ENCODE data around the gene PUM1. TPM values are rescaled to one million over a fixed set of nuclear protein-coding genes. Genes with fewer than 3 reads are reported as not detected.
A peak's percentile ranks its signal among the peaks of the same experiment; 100 is the strongest.
"Not testable (repeated sequence)": the region's sequence is repeated elsewhere in the genome, so short reads cannot be mapped to it uniquely, and the experiment has no call there.

The PUM1 gene, protein sequence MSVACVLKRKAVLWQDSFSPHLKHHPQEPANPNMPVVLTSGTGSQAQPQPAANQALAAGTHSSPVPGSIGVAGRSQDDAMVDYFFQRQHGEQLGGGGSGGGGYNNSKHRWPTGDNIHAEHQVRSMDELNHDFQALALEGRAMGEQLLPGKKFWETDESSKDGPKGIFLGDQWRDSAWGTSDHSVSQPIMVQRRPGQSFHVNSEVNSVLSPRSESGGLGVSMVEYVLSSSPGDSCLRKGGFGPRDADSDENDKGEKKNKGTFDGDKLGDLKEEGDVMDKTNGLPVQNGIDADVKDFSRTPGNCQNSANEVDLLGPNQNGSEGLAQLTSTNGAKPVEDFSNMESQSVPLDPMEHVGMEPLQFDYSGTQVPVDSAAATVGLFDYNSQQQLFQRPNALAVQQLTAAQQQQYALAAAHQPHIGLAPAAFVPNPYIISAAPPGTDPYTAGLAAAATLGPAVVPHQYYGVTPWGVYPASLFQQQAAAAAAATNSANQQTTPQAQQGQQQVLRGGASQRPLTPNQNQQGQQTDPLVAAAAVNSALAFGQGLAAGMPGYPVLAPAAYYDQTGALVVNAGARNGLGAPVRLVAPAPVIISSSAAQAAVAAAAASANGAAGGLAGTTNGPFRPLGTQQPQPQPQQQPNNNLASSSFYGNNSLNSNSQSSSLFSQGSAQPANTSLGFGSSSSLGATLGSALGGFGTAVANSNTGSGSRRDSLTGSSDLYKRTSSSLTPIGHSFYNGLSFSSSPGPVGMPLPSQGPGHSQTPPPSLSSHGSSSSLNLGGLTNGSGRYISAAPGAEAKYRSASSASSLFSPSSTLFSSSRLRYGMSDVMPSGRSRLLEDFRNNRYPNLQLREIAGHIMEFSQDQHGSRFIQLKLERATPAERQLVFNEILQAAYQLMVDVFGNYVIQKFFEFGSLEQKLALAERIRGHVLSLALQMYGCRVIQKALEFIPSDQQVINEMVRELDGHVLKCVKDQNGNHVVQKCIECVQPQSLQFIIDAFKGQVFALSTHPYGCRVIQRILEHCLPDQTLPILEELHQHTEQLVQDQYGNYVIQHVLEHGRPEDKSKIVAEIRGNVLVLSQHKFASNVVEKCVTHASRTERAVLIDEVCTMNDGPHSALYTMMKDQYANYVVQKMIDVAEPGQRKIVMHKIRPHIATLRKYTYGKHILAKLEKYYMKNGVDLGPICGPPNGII
- 29.5 and 32.4 TPM in 2 replicates for total RNA-seq (2014; rRNA removed; shearing (Covaris generic))
- 47.8 and 58.4 TPM in 2 replicates for polyA plus RNA-seq (2015; cell fraction: cytosol; rRNA removed)
- 52.6 and 85.2 TPM in 2 replicates for polyA plus RNA-seq (2015; cell fraction: nucleus; rRNA removed)

DNA sequence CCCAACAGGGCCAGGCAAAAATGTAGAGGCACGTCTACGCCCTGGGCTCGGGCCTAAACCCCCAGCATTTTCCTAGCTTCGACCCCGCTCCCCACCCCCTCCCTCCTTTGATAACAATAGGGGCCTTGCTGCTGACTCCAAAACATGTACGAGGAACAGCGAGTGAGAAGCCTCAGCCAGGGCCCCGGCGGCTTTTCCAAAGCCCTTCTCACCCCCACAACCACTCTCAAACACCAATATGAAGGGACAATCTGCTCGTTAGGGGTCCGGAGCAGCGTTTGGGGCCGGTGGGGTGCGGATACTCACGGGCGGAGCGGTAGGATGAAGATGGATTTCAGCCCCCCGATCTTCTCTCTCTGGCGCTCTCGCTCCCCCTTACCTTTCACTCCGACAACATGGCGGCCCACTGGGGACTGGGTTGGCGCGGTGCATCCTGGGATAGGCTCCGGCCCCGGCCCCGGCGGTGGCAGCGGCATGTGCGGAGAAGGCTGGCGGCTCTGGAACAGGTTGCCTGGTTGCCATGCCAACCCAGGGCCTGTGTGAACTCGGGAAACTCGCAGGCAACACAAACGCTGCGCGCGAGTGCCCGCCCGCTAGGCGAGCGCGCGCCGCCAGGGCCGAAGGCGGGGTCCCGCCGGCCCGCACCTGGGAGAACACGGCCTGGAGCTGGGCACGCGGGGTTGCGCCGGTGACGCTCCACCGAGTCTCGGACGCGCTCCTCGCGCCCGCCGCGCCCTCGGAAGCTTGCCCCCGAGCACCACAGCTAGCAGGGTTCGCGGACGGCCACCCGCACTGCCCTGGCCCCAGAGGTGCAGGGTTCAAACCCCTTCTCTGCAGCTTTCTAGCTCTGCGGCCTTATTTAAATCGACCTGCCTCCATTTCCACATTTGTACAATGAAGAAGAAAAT lies at the start of gene PUM1:
Gene PUM1 (minus strand): TSS at position 408 of the 908 bp plus-strand sequence. CDS start 6,151 bp downstream, outside the sequence.
- DNase-seq (ENCODE audit: low read depth, low spot score): peak; percentile 97
- in situ Hi-C loops (cut with HindIII; ENCODE audit: low pct_unique_long_range_greater_than_20kb, low sequenced_read_pairs): no loop called here

DNA sequence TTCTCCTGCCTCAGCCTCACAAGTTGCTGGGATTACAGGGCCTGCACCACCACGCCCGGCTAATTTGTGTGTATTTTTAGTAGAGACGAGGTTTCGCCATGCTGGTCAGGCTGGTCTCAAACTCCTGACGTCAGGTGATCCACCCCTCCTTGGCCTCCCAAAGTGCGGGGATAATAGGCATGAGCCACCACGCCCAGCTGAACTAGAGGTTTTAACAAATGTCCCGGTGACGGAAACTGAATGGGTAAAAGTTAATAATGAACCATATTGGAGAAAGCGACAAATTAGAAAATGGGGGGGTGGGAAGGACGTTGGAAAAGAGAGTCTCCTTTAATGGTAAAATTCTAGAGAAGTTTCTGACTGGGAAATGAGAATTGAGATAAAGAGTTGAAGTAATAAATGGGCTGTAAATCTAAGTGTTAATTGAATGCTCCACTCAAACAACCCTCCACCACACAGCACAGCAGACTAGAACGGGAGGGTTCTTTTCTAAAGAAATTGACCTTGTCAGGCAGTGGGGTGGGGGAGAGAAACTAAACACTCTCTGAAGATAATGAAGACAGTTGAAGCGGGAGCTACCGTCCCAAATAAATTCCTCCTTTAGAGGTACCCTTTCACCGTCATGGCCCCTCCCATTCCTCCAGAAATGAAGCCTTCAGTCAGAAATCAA lies 46.9 kb upstream of the PUM1 start:
- in situ Hi-C loops (cut with HindIII; ENCODE audit: low pct_unique_long_range_greater_than_20kb, low sequenced_read_pairs): no loop called here
- DNase-seq (ENCODE audit: low read depth, low spot score): no peak

DNA sequence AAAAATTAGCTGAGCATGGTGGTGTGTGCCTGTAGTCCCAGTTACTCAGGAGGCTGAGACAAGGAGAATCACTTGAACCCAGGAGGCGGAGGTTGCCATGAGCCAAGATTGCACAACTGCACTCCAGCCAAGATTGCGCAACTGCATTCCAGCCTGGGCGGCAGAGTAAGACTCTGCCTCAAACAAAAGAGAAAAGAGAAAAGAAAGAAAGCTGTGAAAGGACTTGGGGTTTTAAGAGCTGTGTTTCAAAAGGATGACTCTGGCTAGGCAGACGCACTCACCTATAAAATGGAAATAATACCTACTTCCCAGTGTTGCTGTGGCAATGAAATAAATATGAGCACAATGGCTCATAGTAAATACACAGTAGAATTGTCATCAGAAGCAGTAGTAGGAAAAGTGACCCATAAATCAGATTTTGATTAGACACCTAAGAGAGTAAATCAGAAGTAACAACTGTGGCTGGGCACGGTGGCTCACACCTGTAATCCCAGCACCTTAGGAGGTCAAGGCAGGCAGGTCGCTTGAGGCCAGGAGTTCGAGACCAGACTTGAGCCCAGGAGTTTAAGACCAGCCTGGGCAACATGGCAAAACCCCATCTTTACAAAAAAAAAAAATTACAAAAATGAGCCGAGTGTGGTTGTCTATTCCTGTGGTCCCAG lies 45.9 kb upstream of the PUM1 start:
- in situ Hi-C loops (cut with HindIII; ENCODE audit: low pct_unique_long_range_greater_than_20kb, low sequenced_read_pairs): no loop called here
- peak; percentile 46 for DNase-seq (ENCODE audit: low read depth, low spot score)

DNA sequence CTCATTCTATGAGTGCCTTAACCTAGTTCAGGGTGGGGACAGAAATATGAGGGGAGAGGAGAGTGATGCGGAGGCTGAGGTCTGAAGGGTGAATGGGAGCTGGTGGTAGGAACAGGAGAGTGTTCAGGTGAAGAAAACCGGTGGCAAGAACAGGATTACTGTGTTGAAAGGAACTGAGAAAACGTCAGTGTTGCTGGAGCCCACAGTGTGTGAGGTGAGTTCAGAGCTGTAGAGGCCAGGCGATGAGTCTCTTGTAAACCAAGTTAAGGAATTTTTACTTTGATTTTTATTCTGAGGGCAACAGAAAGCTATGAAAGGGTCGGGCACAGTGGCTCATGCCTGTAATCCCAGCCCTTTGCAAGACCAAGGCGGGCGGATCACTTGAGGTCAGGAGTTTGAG lies 45.3 kb upstream of the PUM1 start:
- in situ Hi-C loops (cut with HindIII; ENCODE audit: low pct_unique_long_range_greater_than_20kb, low sequenced_read_pairs): no loop called here
- no peak for DNase-seq (ENCODE audit: low read depth, low spot score)

DNA sequence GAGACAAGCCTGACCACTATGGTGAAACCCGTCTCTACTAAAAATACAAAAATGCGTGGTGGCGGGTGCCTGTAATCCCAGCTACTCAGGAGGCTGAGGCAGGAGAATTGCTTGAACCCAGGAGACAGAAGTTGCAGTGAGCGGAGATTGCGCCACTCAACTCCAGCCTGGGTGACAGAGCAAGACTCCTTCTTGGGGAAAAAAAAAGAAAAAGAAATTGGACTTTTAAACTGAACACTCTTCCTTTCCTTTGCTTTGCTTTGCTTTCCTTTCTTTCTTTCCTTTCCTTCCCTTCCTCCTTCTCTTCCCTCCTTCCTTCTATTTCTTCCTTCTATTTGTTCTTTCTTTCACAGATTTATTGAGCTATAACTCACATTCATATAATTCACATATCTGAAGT lies 43.3 kb upstream of the PUM1 start:
- in situ Hi-C loops (cut with HindIII; ENCODE audit: low pct_unique_long_range_greater_than_20kb, low sequenced_read_pairs): no loop called here
- no peak for DNase-seq (ENCODE audit: low read depth, low spot score)

DNA sequence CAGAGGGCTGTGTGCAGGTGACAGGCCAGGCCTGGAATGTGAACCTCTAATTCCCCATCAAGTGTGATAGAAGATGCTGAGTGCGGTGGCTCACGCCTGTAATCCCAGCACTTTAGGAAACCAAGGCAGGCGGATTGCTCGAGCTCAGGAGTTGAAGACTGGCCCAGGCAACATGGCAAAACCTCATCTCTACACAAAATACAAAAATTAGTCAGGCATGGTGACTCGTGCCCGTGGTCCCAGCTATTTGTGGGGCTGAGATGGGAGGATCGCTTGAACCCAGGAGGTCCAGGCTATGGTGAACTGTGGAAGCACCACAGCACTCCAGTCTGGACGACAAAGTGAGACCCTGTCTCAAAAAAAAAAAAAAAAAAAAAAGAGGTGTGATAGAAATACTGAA lies 40.1 kb upstream of the PUM1 start:
- in situ Hi-C loops (cut with HindIII; ENCODE audit: low pct_unique_long_range_greater_than_20kb, low sequenced_read_pairs): no loop called here
- no peak for DNase-seq (ENCODE audit: low read depth, low spot score)

DNA sequence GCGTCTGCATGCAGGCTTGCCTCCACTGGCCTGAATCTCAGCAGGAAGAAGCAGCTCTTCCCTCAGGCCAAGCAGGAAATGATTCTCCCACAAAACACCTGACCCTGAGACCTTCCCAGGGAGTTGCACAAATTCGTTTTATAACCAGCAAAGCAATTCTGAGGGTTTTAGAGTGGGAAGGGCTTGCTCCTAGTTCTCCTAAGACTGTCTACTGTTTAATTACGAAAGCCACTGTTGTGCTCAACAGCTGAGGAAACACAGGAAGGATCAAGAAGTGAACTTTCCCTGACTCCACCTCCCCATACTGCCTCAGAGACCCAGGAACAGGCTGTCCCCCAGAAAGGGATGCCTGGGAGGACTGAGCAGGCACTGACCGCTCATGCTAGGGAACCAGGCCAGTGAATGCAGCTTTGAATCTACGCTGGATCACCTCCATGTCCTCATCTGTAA lies 37.0 kb upstream of the PUM1 start:
- in situ Hi-C loops (cut with HindIII; ENCODE audit: low pct_unique_long_range_greater_than_20kb, low sequenced_read_pairs): no loop called here
- peak; percentile 62 for DNase-seq (ENCODE audit: low read depth, low spot score)

DNA sequence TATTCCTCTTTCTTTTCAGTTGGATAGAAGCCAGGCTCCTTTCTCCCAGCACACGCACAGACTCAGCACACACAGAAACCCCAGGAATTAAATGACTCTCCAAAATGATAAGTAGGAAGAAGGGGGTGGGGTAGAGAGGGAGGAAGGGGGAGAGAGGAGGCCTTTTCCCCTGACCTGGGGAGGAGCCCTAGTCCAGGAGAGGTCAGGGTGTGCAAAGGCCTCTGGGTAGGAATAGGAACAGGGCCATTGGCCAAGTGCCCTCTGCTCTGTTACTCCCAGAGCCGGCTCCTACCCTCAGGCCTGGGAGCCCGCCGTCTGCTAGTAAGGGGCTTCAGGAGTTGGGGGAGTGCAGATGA lies 35.6 kb upstream of the PUM1 start:
- in situ Hi-C loops (cut with HindIII; ENCODE audit: low pct_unique_long_range_greater_than_20kb, low sequenced_read_pairs): no loop called here
- DNase-seq (ENCODE audit: low read depth, low spot score): no peak

DNA sequence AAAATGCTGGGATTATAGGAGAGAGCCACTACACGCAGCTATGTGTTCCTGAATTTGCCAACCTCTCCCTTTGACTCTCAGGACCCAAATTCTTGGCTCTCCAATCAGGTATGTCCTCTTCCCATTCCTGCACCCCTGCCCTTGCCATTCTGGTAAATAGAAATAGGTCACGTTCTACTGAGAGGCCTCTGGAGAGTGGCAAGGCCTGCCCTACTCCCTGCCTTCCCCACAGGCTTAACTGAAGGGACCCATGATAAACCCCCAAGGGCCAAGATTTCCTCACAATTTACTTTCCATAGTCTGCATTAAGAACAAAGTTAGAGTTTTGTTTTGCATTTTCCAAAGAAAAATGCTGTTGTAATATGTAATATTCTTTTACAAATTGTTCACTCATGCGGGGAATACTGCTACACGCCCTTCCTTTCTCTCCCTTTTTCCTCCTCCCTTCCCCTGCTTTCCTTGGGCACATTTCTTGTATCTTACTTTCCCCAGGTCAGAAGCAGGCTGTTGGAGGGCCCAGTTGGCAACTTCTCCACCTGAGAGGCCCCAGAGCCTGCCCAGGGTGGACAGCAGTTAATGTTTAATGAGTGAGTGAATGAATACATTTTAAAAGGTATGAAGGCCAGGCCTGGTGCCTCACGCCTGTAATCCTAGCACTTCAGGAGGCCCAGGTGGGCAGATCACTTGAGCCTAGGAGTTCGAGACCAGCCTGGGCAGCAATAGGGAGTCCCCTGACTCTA lies 33.9 kb upstream of the PUM1 start:
- DNase-seq (ENCODE audit: low read depth, low spot score): no peak
- in situ Hi-C loops (cut with HindIII; ENCODE audit: low pct_unique_long_range_greater_than_20kb, low sequenced_read_pairs): no loop called here

DNA sequence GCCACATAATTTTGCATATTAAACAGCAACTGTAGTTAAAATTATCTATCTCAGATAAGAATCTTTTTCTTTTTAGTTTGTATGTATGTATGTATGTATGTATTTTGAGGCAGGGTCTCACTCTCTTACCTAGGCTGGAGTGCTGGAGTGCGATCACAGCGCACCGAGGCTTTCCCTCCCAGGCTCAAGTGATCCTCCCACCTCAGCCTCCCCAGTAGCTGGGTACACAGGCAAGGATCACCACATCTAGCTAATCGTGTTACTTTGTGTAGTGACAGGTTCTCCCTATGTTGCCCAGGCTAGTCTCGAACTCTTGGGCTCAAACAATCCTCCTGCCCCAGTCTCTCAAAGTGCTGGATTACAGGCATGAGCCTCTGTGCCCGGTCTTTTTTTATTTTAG lies 30.5 kb upstream of the PUM1 start:
- no peak for DNase-seq (ENCODE audit: low read depth, low spot score)
- in situ Hi-C loops (cut with HindIII; ENCODE audit: low pct_unique_long_range_greater_than_20kb, low sequenced_read_pairs): no loop called here

DNA sequence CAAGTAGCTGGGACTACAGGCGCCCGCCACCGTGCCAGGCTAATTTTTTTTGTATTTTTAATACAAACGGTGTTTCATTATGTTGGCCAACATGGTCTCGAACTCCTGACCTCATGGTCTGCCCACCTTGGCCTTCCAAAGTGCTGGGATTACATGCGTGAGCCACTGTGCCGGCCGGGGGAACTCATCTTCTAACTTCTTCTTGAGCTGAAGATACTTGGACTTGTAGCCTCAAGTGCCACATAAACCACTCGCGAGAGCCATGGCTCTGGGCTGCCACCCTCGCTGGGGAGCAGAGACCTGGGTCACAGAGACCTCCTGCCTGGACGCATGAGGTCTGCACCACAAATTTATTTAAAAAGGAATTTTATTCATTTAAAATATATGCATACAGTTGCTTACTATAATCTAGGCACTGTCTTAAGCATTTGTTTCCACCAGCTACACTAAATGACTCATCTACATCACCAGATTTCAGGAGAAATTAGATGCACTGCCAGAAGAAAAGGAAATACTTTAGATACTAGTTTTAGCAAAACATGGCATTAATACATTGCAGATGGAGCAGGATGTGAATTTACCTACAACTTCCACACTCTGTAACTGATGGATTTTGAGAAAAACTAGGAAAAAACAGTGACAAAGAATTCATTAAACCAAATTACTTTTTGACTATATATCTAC lies 29.9 kb upstream of the PUM1 start:
- in situ Hi-C loops (cut with HindIII; ENCODE audit: low pct_unique_long_range_greater_than_20kb, low sequenced_read_pairs): no loop called here
- DNase-seq (ENCODE audit: low read depth, low spot score): no peak

DNA sequence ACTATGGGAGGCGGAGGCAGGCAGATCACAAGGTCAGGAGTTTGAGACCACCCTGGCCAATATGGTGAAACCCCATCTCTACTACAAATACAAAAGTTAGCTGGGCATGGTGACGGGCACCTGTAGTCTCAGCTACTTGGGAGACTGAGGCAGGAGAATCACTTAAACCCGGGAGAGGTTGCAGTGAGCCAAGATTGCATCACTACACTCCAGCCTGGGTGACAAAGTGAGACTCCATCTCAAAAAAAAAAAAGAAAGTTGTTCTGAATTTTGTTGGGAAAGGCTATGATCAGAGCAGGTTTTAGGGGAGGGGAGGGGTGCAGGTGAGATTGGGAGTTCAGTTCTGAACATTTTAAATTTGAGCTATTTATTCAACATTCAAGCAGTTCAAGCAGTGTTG lies 22.6 kb upstream of the PUM1 start:
- DNase-seq (ENCODE audit: low read depth, low spot score); in situ Hi-C loops (cut with HindIII; ENCODE audit: low pct_unique_long_range_greater_than_20kb, low sequenced_read_pairs): not testable (repeated sequence)

DNA sequence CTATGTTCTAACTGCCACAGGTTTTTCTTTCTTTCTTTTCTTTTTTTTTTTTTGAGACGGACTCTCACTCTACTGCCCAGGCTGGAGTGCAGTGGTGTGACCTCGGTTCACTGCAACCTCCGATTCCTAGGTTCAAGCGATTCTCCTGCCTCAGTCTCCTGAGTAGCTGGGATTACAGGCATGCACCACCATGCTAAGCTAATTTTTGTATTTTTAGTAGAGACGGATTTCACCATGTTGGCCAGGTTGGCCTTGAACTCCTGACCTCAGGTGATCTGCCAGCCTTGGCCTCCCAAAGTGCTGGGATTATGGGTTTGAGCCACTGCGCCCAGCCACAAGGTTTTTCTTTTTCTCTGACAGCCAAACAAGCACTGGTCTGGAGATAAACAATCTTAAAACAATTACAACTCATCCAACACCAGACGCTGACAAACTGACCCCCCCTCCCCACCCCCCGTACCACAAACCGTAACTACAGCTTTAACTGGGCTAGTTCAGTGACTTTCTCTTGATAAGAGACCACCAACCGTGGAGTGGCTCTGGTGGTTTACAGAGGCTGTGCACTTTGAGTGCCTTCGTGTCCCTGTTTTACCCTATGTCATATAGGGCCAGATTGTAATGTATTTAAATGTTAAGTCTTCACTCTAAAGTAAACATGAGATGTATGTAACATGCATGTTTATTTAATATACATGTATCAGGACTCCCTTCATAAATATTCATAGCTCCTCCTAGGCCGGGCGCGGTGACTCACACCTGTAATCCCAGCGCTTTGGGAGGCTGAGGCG lies 19.5 kb upstream of the PUM1 start:
- no peak for DNase-seq (ENCODE audit: low read depth, low spot score)
- in situ Hi-C loops (cut with HindIII; ENCODE audit: low pct_unique_long_range_greater_than_20kb, low sequenced_read_pairs): no loop called here

DNA sequence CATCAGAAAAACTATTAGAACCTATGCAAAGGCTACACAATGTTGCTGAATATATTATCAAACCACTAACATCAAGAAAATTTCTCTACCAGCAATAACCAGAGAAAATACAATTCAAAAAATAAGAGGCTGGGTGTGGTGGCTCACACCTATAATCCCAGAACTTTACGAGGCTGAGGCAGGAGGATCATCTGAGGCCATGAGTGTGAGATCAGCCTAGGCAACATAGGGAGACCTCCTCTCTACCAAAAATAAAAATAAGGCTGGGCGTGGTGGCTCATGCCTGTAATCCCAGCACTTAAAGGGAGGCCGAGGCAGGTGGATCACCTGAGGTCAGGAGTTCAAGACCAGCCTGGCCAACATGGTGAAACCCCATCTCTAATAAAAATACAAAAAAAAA lies 16.9 kb upstream of the PUM1 start:
- no peak for DNase-seq (ENCODE audit: low read depth, low spot score)
- in situ Hi-C loops (cut with HindIII; ENCODE audit: low pct_unique_long_range_greater_than_20kb, low sequenced_read_pairs): no loop called here
